ENCODE results near the gene TRAPPC3.
A peak's percentile ranks its signal among the peaks of the same experiment; 100 is the strongest.

TRAPPC3 gene

GRCh38 chr1:36097693-36098585, 51.3 kb downstream of the TRAPPC3 start:
- DNase-seq, result no peak

- no peak for DNase-seq
Measured at GRCh38 chr1:36096500-36097432, 52.5 kb downstream of the TRAPPC3 start.

DNA sequence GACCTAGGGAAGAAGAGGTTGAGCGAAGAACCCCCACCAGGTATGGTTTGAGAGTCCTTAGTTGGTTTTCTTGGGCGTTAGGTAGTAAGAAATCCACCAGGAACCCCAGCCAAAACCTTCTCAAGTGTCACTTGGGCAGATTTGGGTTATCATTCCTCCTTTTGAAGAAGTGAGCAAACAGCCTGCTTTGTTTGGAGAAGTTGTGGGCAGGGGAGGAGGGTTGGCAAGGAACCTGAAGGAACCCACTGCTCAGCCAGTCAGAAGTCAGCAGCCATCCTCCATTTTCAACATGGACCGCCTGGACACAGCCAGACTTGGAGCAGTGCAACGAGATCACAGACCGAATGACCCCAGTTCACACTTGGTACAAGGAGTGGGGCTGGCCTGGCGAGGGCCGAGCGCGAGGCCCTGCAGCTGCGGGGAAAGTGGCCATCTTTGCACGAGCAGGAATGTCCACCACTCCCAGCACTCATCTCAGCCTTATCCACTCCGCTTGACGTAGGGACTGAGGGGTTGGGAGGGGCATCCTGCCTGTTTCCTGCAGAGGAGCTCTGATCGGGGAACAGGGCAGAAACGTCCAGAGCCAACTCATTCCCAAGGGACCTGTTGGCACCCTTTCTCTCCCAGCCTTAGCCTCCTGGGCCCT, 53.4 kb downstream of the TRAPPC3 start:
- no peak for DNase-seq

- no peak for DNase-seq
Measured at GRCh38 chr1:36094621-36095061, 54.6 kb downstream of the TRAPPC3 start.

DNA sequence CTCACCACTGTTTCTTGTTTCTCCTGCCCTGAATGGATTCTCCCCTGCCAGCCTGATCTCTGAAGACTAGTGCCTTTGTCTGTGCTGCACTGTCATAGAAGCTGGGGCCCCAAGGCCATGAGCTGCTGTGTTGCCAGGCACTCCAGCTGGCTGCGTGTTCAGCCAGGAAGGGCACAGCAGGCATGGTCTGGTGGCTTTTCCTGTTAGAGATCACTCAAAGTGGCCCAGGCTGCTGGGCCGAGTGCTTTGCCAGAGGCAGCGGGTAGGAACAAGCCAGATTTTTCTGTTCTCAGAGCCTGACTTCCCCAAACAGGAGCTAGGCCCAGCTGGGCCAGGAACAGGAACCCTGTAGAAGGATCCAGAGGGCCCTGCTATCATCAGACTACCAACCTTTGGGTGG, 55.4 kb downstream of the TRAPPC3 start:
- no peak for DNase-seq

DNA sequence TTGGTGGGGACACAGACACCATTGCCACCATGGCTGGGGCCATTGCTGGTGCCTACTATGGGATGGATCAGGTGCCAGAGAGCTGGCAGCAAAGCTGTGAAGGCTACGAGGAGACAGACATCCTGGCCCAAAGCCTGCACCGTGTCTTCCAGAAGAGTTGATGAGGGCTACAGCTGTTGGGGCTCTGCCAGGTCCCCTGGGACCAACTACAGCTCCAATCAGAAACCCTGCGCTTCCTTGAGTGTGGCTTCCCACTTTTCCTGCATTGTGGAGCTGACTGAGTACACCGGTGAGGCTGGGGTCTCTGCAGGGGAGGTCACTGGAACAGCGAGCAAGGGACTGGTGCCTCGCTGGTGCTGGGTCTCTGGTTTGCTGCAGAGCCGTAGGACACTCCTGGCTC, 56.1 kb downstream of the TRAPPC3 start:
- no peak for DNase-seq

DNA sequence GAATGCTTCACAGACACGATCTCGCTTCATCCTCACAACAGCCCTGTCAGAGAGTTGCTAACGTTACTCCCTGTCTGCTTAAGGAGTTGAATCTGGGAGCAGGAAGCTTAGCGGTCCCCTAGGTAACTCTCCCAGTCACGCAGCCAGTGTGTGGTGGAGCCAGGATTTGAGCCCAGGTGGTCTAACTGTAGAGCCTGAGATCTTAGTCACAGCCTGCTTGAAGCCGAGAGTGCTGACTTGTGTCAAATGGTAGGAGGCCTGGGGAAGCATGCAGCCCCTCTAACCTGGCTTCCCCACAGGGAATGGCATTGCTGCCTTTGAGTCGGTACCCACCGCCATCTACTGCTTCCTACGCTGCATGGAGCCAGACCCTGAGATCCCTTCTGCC, 56.5 kb downstream of the TRAPPC3 start:
- DNase-seq, result no peak

- no peak for DNase-seq
Measured at GRCh38 chr1:36092166-36092797, 57.0 kb downstream of the TRAPPC3 start.

DNA sequence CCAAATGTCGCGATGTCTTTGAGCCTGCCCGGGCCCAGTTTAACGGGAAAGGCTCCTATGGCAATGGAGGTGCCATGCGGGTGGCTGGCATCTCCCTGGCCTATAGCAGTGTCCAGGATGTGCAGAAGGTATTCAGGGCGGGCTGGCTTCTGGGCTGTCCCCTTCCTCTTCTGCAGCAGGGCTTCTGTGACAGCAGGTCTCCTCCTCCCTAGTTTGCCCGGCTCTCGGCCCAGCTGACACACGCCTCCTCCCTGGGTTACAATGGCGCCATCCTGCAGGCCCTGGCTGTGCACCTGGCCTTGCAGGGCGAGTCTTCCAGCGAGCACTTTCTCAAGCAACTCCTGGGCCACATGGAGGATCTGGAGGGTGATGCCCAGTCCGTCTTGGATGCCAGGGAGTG, 57.6 kb downstream of the TRAPPC3 start:
- no peak for DNase-seq

GRCh38 chr1:36091141-36091540, 58.1 kb downstream of the TRAPPC3 start:
- DNase-seq, result no peak

DNA sequence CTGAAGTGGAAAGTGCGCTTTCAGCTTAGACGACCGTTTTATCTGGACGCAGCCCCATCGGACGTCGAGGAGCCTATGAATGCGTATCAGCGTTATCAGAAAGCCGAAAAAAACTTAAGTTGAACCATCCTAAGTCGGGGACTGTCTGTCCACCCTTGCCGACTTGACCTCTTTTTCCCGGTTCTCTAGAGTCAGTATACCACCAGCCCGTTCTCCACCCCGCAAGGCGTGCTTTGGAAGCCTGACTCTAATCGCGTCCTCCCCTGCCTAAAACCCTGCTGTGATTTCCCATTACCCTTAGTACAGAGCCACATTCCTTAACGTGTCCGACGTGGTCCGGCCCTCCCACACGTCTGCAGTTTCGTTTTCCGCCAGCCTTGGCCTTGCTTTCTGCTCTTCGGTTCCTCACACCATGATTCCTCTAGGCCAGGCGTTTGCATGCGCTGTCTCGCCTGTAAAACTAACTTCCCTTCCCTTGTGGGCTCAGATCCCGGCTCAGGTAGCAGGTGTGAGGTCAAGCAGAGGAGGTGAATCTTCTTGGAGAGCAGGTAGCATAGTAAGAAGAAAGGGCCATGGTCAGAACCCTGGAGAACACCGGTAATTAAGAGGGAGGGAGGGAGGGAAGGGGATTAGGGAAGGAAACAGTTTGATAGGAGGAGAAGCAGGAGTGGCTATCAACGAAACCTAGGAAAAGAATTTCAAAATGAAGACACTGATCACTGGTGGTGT, 59.7 kb downstream of the TRAPPC3 start:
- peak; percentile 13 for DNase-seq

GRCh38 chr1:36088577-36089392, 60.5 kb downstream of the TRAPPC3 start, which contains the start of gene ADPRS:
Gene ADPRS, plus strand, starts transcription at chr1:36088892. Its CDS starts 13 bp downstream, at chr1:36088905.
- peak; percentile 93 for DNase-seq

GRCh38 chr1:36088265-36088576, 61.1 kb downstream of the TRAPPC3 start:
- DNase-seq, result no peak

- DNase-seq, result no peak
Measured at GRCh38 chr1:36087233-36088123, 61.8 kb downstream of the TRAPPC3 start.
